CD4-positive, alpha-beta T cell treated with Interleukin-17A for 1 hour (primary cell): ENCODE measurements around the gene NRXN3.

Experiments
- DNase-seq: peaks from one replicate; pipeline ENCODE4 v3.0.0-alpha.2; 2020

Gene NRXN3

GRCh38 chr14:79825046-79825521 lies 1654.9 kb downstream of the NRXN3 start:
- no peak for DNase-seq

- DNase-seq = no peak
Observed at GRCh38 chr14:79826362-79826761, 1656.2 kb downstream of the NRXN3 start.

- DNase-seq = no peak
Observed at GRCh38 chr14:79829405-79830166, 1659.4 kb downstream of the NRXN3 start.

- no peak for DNase-seq
Observed at GRCh38 chr14:79831195-79831892, 1661.2 kb downstream of the NRXN3 start.

- no peak for DNase-seq
Observed at GRCh38 chr14:79833781-79834180, 1663.6 kb downstream of the NRXN3 start.

GRCh38 chr14:79834868-79835267 lies 1664.7 kb downstream of the NRXN3 start:
- DNase-seq = no peak

- DNase-seq = no peak
Observed at GRCh38 chr14:79836577-79836976, 1666.4 kb downstream of the NRXN3 start.

- no peak for DNase-seq
Observed at GRCh38 chr14:79837699-79838098, 1667.5 kb downstream of the NRXN3 start.

GRCh38 chr14:79840103-79840502 lies 1669.9 kb downstream of the NRXN3 start:
- no peak for DNase-seq

- no peak for DNase-seq
Observed at GRCh38 chr14:79840831-79841230, 1670.7 kb downstream of the NRXN3 start.

GRCh38 chr14:79841433-79841832 lies 1671.3 kb downstream of the NRXN3 start:
- no peak for DNase-seq

- DNase-seq = no peak
Observed at GRCh38 chr14:79842270-79842669, 1672.1 kb downstream of the NRXN3 start.

- DNase-seq = no peak
Observed at GRCh38 chr14:79852950-79853744, 1683.0 kb downstream of the NRXN3 start.

- no peak for DNase-seq
Observed at GRCh38 chr14:79855789-79856188, 1685.6 kb downstream of the NRXN3 start.

GRCh38 chr14:79856381-79856780 lies 1686.2 kb downstream of the NRXN3 start:
- DNase-seq = no peak

- no peak for DNase-seq
Observed at GRCh38 chr14:79861111-79861510, 1690.9 kb downstream of the NRXN3 start.

GRCh38 chr14:79862045-79862444 lies 1691.9 kb downstream of the NRXN3 start:
- DNase-seq = no peak

GRCh38 chr14:79871136-79871535 lies 1701.0 kb downstream of the NRXN3 start:
- DNase-seq = no peak

- DNase-seq = no peak
Observed at GRCh38 chr14:79878229-79878628, 1708.1 kb downstream of the NRXN3 start.

GRCh38 chr14:79878785-79879184 lies 1708.6 kb downstream of the NRXN3 start:
- DNase-seq = no peak

- no peak for DNase-seq
Observed at GRCh38 chr14:79881299-79881698, 1711.1 kb downstream of the NRXN3 start.

- DNase-seq = no peak
Observed at GRCh38 chr14:79890527-79890926, 1720.4 kb downstream of the NRXN3 start.

- no peak for DNase-seq
Observed at GRCh38 chr14:79896009-79896408, 1725.8 kb downstream of the NRXN3 start.

- DNase-seq = no peak
Observed at GRCh38 chr14:79899610-79900009, 1729.4 kb downstream of the NRXN3 start.
